IPS DF 19.7 (cell line): Measurements from ENCODE around the gene UTP3.
"Not testable (repeated sequence)": the region's sequence is repeated elsewhere in the genome, so short reads cannot be mapped to it uniquely, and the experiment has no call there.

Source experiments
- DNase-seq: peaks from one replicate; pipeline ENCODE4 v3.0.0-alpha.2; 2013; ENCODE audit warnings: low read depth, low spot score

UTP3 gene

GRCh38 chr4:70687392-70687791 is 940 bp upstream of the UTP3 start:
- DNase-seq, result no peak

GRCh38 chr4:70688795-70689231 is 481 bp downstream of the UTP3 start:
- no peak for DNase-seq

- DNase-seq, result no peak
These were observed 3.3 kb downstream of the UTP3 start for GRCh38 chr4:70691661-70692060.

GRCh38 chr4:70694633-70695032 is 6.3 kb downstream of the UTP3 start:
- not testable (repeated sequence) for DNase-seq

- DNase-seq, result not testable (repeated sequence)
These were observed 10.1 kb downstream of the UTP3 start for GRCh38 chr4:70698435-70698834.

- no peak for DNase-seq
These were observed 12.4 kb downstream of the UTP3 start for GRCh38 chr4:70700712-70701111.

- no peak for DNase-seq
These were observed 12.9 kb downstream of the UTP3 start for GRCh38 chr4:70701271-70701670.

GRCh38 chr4:70702592-70702991 is 14.3 kb downstream of the UTP3 start:
- not testable (repeated sequence) for DNase-seq

GRCh38 chr4:70703619-70704214 is 15.4 kb downstream of the UTP3 start:
- DNase-seq, result no peak

- DNase-seq, result no peak
These were observed 16.0 kb downstream of the UTP3 start for GRCh38 chr4:70704215-70704930.

GRCh38 chr4:70704931-70705182 is 16.5 kb downstream of the UTP3 start:
- DNase-seq, result no peak

GRCh38 chr4:70705183-70706043 is 17.1 kb downstream of the UTP3 start:
- no peak for DNase-seq

GRCh38 chr4:70706044-70706461 is 17.7 kb downstream of the UTP3 start:
- DNase-seq, result no peak

GRCh38 chr4:70706516-70706915 is 18.2 kb downstream of the UTP3 start:
- no peak for DNase-seq

GRCh38 chr4:70709611-70710205 is 21.4 kb downstream of the UTP3 start:
- DNase-seq, result no peak

GRCh38 chr4:70711599-70711998 is 23.3 kb downstream of the UTP3 start:
- no peak for DNase-seq

GRCh38 chr4:70712150-70712549 is 23.8 kb downstream of the UTP3 start:
- no peak for DNase-seq

- DNase-seq, result no peak
These were observed 24.5 kb downstream of the UTP3 start for GRCh38 chr4:70712604-70713452.

- DNase-seq, result no peak
These were observed 25.2 kb downstream of the UTP3 start for GRCh38 chr4:70713453-70714078.

- DNase-seq, result no peak
These were observed 26.0 kb downstream of the UTP3 start for GRCh38 chr4:70714079-70714887.
